Activated B cell treated with CpG ODN at 0.5 μM for 24 hours (primary cell): Measurements from ENCODE around the gene TMEM117. TPM values are rescaled to one million over a fixed set of nuclear protein-coding genes. Genes with fewer than 3 reads are reported as not detected.

Experiments
- ATAC-seq: fragments of 200-7000 bp; cut with Tn5 transposase; one replicate; pipeline ENCODE4 v1.10.0; 2021; ENCODE audit warnings: low read depth, mild to moderate bottlenecking, moderate library complexity
- CTCF ChIA-PET: fragments of 350-600 bp; sonication (Branson Sonifier 250); formaldehyde crosslinking; loops from one replicate; lab custom pipeline; 2021; ENCODE audit warnings: antibody characterized with exemption; lab: Charles Lee
- POLR2A ChIA-PET: fragments of 350-600 bp; sonication (Branson Sonifier 250); formaldehyde crosslinking; loops from one replicate; lab custom pipeline; 2021; ENCODE audit warnings: antibody characterized with exemption; lab: Charles Lee
- DNase-seq: peaks from one replicate; pipeline ENCODE4 v3.0.0; 2022
- H3K27ac Mint-ChIP-seq: one replicate; pipeline ENCODE4 v1.8.0; 2020; ENCODE audit warnings: mixed read lengths
- H3K27me3 Mint-ChIP-seq: one replicate; pipeline ENCODE4 v1.8.0; 2021; ENCODE audit warnings: mixed read lengths
- H3K36me3 Mint-ChIP-seq: one replicate; pipeline ENCODE4 v1.8.0; 2021; ENCODE audit warnings: low read depth, mixed read lengths
- H3K4me1 Mint-ChIP-seq: one replicate; pipeline ENCODE4 v1.8.0; 2021; ENCODE audit warnings: mixed read lengths
- H3K4me3 Mint-ChIP-seq: one replicate; pipeline ENCODE4 v1.8.0; 2020; ENCODE audit warnings: mild to moderate bottlenecking, mixed read lengths
- H3K9me3 Mint-ChIP-seq: one replicate; pipeline ENCODE4 v1.8.0; 2020; ENCODE audit warnings: mixed read lengths
- CTCF ChIP-seq: fragments of 200-600 bp; IDR thresholded peaks from one replicate; pipeline ENCODE4 v1.8.0; 2022; ENCODE audit warnings: antibody characterized with exemption, mild to moderate bottlenecking
- intact Hi-C: fragments of 100-400 bp; cut with micrococcal nuclease; formaldehyde crosslinking; loops from one replicate; pipeline ENCODE4 v1.15.1; 2024
- total RNA-seq: library from RNA; stranded (reverse); gene quantifications from 2 replicates; pipeline ENCODE4 v1.2.3, GENCODE V29; 2022

The TMEM117 gene
- total RNA-seq, 1 donor from 2014 or later: 4.8 TPM

- Mint-ChIP-seq H3K27me3 (no peaks in the 10 kb centered on the region), H3K4me3 (no peak overlapping the region), H3K27ac (no peak overlapping the region), H3K9me3 (peaks cover 5% of the 10 kb centered on the region), H3K36me3 (peaks cover 34% of the 10 kb centered on the region), H3K4me1 (no peaks in the 10 kb centered on the region)
- ChIA-PET CTCF (no interaction called here), POLR2A (no interaction called here)
- intact Hi-C loops: no loop called here
- DNase-seq (no peak), ATAC-seq (no peak)
- TF ChIP-seq CTCF: no peak
These were observed 12.3 kb downstream of the TMEM117 start for GRCh38 chr12:43848226-43848507.

- Mint-ChIP-seq H3K27ac (no peak overlapping the region), H3K36me3 (peaks cover 34% of the 10 kb centered on the region), H3K4me3 (no peak overlapping the region), H3K27me3 (no peaks in the 10 kb centered on the region), H3K4me1 (no peaks in the 10 kb centered on the region), H3K9me3 (peaks cover 5% of the 10 kb centered on the region)
- intact Hi-C loops: no loop called here
- ChIA-PET POLR2A (no interaction called here), CTCF (no interaction called here)
- ATAC-seq (no peak), DNase-seq (no peak)
- no peak for TF ChIP-seq CTCF
These were observed 12.9 kb downstream of the TMEM117 start for GRCh38 chr12:43848786-43849185.

GRCh38 chr12:43852744-43853143, 16.9 kb downstream of the TMEM117 start:
- Mint-ChIP-seq H3K4me1 (no peaks in the 10 kb centered on the region), H3K27ac (no peak overlapping the region), H3K27me3 (no peaks in the 10 kb centered on the region), H3K4me3 (no peak overlapping the region), H3K9me3 (peaks cover 1% of the 10 kb centered on the region), H3K36me3 (peaks cover 11% of the 10 kb centered on the region)
- ATAC-seq (no peak), DNase-seq (no peak)
- intact Hi-C loops: no loop called here
- CTCF ChIA-PET: no interaction called here
- no peak for TF ChIP-seq CTCF
- POLR2A ChIA-PET: no interaction called here

- Mint-ChIP-seq H3K4me3 (no peak overlapping the region), H3K9me3 (no peaks in the 10 kb centered on the region), H3K27me3 (no peaks in the 10 kb centered on the region), H3K4me1 (no peaks in the 10 kb centered on the region), H3K27ac (no peak overlapping the region), H3K36me3 (no peaks in the 10 kb centered on the region)
- POLR2A ChIA-PET: interaction anchor here (0.7 kb wide), 1 partner anchor 1387 kb away, joined by 4 read pairs; no protein-coding TSS in a partner anchor
- DNase-seq (no peak), ATAC-seq (no peak)
- no peak for TF ChIP-seq CTCF
- intact Hi-C loops: no loop called here
- CTCF ChIA-PET: no interaction called here
These were observed 21.1 kb downstream of the TMEM117 start for GRCh38 chr12:43856972-43857371.

GRCh38 chr12:43858096-43858495, 22.2 kb downstream of the TMEM117 start:
- no peaks in the 10 kb centered on the region for H3K36me3 Mint-ChIP-seq
- intact Hi-C loops: no loop called here
- ChIA-PET CTCF (no interaction called here), POLR2A (no interaction called here)
- no peaks in the 10 kb centered on the region for H3K9me3 Mint-ChIP-seq
- H3K4me3 Mint-ChIP-seq: no peak overlapping the region
- ATAC-seq (no peak), DNase-seq (no peak)
- no peak overlapping the region for H3K27ac Mint-ChIP-seq
- no peaks in the 10 kb centered on the region for H3K27me3 Mint-ChIP-seq
- TF ChIP-seq CTCF: no peak
- no peaks in the 10 kb centered on the region for H3K4me1 Mint-ChIP-seq
